PC-3 (cell line): ENCODE results near the gene NHLH1. TPM values are rescaled to one million over a fixed set of nuclear protein-coding genes. Genes with fewer than 3 reads are reported as not detected.

Source experiments
- ATAC-seq: fragments of 200-7000 bp; cut with Tn5 transposase; 2 replicates; pipeline ENCODE4 v1.9.1; 2020; ENCODE audit warnings: mild to moderate bottlenecking, moderate library complexity
- BruUV-seq: library from RNA; stranded (reverse); fragments of 400-500 nt; replicated peaks from 2 replicates; lab custom pipeline; 2021; lab: Mats Ljungman, UMichigan
- CTCF ChIA-PET: fragments of 300-600 bp; sonication (Branson Sonifier 250); formaldehyde crosslinking; loops from one replicate; lab custom pipeline; 2022; ENCODE audit warnings: antibody characterized with exemption; lab: Charles Lee
- POLR2A ChIA-PET: fragments of 300-600 bp; sonication (Branson Sonifier 250); formaldehyde crosslinking; loops from one replicate; lab custom pipeline; 2022; ENCODE audit warnings: antibody characterized with exemption; ENCODE audit not compliant: unreplicated experiment; lab: Charles Lee
- DNase-seq: peaks from one replicate; pipeline ENCODE4 v3.0.0-alpha.2; 2015
- H2AFZ ChIP-seq: fragments of 300-600 bp; sonication (generic); 2 replicates; pipeline ENCODE4 v1.6.0; 2016; ENCODE audit warnings: antibody characterized with exemption, low read length
- H3F3A ChIP-seq: fragments of 300-600 bp; sonication (generic); one replicate; pipeline ENCODE4 v1.6.0; 2017; ENCODE audit warnings: antibody characterized with exemption, low read length, control low read depth, mild to moderate bottlenecking; ENCODE audit not compliant: unreplicated experiment
- H3K27ac ChIP-seq: fragments of 300-600 bp; sonication (generic); 2 replicates; pipeline ENCODE4 v1.5.1; 2016; ENCODE audit warnings: mild to moderate bottlenecking, low read length
- H3K27me3 ChIP-seq: fragments of 300-600 bp; sonication (generic); 2 replicates; pipeline ENCODE4 v1.6.1; 2016; ENCODE audit warnings: low read length, mixed read lengths
- H3K36me3 ChIP-seq: fragments of 300-600 bp; sonication (generic); 2 replicates; pipeline ENCODE4 v1.6.1; 2016; ENCODE audit warnings: low read depth, mixed run types, low read length, mixed read lengths
- H3K4me1 ChIP-seq: fragments of 300-600 bp; sonication (generic); 2 replicates; pipeline ENCODE4 v1.5.1; 2016; ENCODE audit warnings: low read length; ENCODE audit not compliant: insufficient read depth
- H3K4me2 ChIP-seq: fragments of 300-600 bp; sonication (generic); 2 replicates; pipeline ENCODE4 v1.6.0; 2016; ENCODE audit warnings: low read length
- H3K4me3 ChIP-seq: fragments of 300-600 bp; sonication (generic); 2 replicates; pipeline ENCODE4 v1.5.1; 2016; ENCODE audit warnings: mild to moderate bottlenecking, low read length, mixed read lengths
- H3K79me2 ChIP-seq: fragments of 300-600 bp; sonication (generic); 2 replicates; pipeline ENCODE4 v1.6.1; 2017; ENCODE audit warnings: low read length, mixed read lengths
- H3K9ac ChIP-seq: fragments of 300-600 bp; sonication (generic); 2 replicates; pipeline ENCODE4 v1.6.0; 2016; ENCODE audit warnings: mild to moderate bottlenecking, low read length
- H3K9me2 ChIP-seq: fragments of 300-600 bp; sonication (generic); replicated peaks from 2 replicates; pipeline ENCODE4 v1.6.1; 2016; ENCODE audit warnings: mixed run types, low read length, mixed read lengths
- H3K9me3 ChIP-seq: fragments of 300-600 bp; sonication (generic); 2 replicates; pipeline ENCODE4 v1.6.1; 2016; ENCODE audit warnings: low read length, mixed read lengths
- H4K20me1 ChIP-seq: fragments of 300-600 bp; sonication (generic); 2 replicates; pipeline ENCODE4 v1.6.1; 2016; ENCODE audit warnings: low read length, mixed read lengths
- EZH2 ChIP-seq: fragments of 300-600 bp; sonication (generic); IDR thresholded peaks from one replicate; pipeline ENCODE4 v1.6.1; 2017; ENCODE audit warnings: antibody characterized with exemption, mild to moderate bottlenecking, low read length; ENCODE audit not compliant: unreplicated experiment
- EZH2phosphoT487 ChIP-seq: fragments of 300-600 bp; sonication (generic); IDR thresholded peaks from 2 replicates; pipeline ENCODE4 v1.6.1; 2018; ENCODE audit warnings: mild to moderate bottlenecking, antibody characterized with exemption, low read length, borderline replicate concordance
- intact Hi-C: fragments of 100-400 bp; cut with micrococcal nuclease; formaldehyde crosslinking; loops from 2 replicates; pipeline ENCODE4 v1.9.0; 2023
- total RNA-seq: library from RNA; depleted of rRNA; stranded (reverse); fragments of >200 nt; gene quantifications from 2 replicates; pipeline ENCODE4 v1.2.3, GENCODE V29; 2014
- TF ChIP-seq, protein P1 (sequence below): fragments of 300-600 bp; sonication (generic); conservative IDR thresholded peaks from 2 replicates; pipeline ENCODE4 v1.5.1; 2017; ENCODE audit warnings: antibody characterized with exemption, low read depth, mild to moderate bottlenecking, low read length

NHLH1 gene
- total RNA-seq, 1 experiment from 2014 or later: not detected

DNA sequence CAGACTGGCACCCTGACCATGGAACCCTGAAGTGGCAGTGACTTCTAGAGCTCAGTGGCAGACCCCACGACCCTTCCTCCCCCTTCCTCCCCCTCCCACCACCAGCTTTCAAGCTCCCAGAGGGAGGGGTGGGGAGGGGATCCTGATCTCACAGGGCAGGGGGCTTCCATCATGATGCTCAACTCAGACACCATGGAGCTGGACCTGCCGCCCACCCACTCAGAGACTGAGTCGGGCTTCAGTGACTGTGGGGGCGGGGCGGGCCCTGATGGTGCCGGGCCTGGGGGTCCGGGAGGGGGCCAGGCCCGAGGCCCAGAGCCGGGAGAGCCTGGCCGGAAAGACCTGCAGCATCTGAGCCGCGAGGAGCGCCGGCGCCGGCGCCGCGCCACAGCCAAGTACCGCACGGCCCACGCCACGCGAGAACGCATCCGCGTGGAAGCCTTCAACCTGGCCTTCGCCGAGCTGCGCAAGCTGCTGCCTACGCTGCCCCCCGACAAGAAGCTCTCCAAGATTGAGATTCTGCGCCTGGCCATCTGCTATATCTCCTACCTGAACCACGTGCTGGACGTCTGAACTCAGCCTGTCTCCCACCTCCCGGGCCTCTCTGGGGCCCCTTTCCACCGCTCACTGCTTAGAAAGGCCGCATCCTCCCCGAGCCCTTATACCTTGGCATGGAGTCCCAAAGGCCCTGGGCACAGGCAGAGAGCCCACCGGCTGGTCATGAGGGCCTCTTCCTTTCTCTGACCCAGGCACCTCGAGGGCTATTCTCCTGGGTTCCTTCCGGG lies 3.9 kb downstream of the NHLH1 start:
- ATAC-seq (no peak), DNase-seq (no peak)
- H3K4me2 ChIP-seq: no peak overlapping the region
- H3F3A ChIP-seq: no peaks in the 10 kb centered on the region
- no peaks in the 10 kb centered on the region for H4K20me1 ChIP-seq
- H3K9me2 ChIP-seq: no peaks in the 10 kb centered on the region
- no peak overlapping the region for H3K9ac ChIP-seq
- no peak overlapping the region for H3K4me3 ChIP-seq
- TF ChIP-seq EZH2 (no peak), EZH2phosphoT487 (no peak)
- no peaks in the 10 kb centered on the region for H3K9me3 ChIP-seq
- BruUV-seq: no TSS peak
- H2AFZ ChIP-seq: no peak overlapping the region
- no peaks in the 10 kb centered on the region for H3K36me3 ChIP-seq
- H3K27ac ChIP-seq: no peak overlapping the region
- ChIA-PET POLR2A (interaction anchor here (0.6 kb wide), 1 partner anchor 29 kb away, joined by 3 read pairs; no protein-coding TSS in a partner anchor), CTCF (no interaction called here)
- no peaks in the 10 kb centered on the region for H3K27me3 ChIP-seq
- no peaks in the 10 kb centered on the region for H3K79me2 ChIP-seq
- no peaks in the 10 kb centered on the region for H3K4me1 ChIP-seq
- intact Hi-C loops: no loop called here

DNA sequence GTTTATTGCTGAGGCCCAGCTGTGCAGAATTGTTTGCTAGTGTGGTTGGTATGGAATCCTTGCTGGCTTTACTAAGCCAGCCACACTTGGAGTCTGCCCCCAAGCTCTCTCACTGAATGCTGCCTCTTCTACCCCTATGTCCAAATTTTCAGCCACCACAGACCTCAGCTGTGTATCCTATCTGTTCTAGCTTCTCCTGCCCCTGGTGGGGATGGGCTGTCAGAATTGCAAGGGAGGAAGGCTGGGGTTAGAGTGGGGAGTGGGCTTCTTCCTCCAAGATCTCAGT lies 4.4 kb downstream of the NHLH1 start:
- Histone ChIP-seq H3F3A (no peaks in the 10 kb centered on the region), H2AFZ (no peak overlapping the region), H3K4me1 (no peaks in the 10 kb centered on the region), H3K9me2 (no peaks in the 10 kb centered on the region), H3K27ac (no peak overlapping the region), H3K4me3 (no peak overlapping the region), H3K9ac (no peak overlapping the region), H3K4me2 (no peak overlapping the region), H4K20me1 (no peaks in the 10 kb centered on the region), H3K36me3 (no peaks in the 10 kb centered on the region), H3K79me2 (no peaks in the 10 kb centered on the region), H3K27me3 (no peaks in the 10 kb centered on the region), H3K9me3 (no peaks in the 10 kb centered on the region)
- ATAC-seq (no peak), DNase-seq (no peak)
- TF ChIP-seq EZH2: no peak
- CTCF ChIA-PET: no interaction called here
- intact Hi-C loops: no loop called here
- POLR2A ChIA-PET: interaction anchor here (0.6 kb wide), 1 partner anchor 29 kb away, joined by 3 read pairs; no protein-coding TSS in a partner anchor
- no TSS peak for BruUV-seq

DNA sequence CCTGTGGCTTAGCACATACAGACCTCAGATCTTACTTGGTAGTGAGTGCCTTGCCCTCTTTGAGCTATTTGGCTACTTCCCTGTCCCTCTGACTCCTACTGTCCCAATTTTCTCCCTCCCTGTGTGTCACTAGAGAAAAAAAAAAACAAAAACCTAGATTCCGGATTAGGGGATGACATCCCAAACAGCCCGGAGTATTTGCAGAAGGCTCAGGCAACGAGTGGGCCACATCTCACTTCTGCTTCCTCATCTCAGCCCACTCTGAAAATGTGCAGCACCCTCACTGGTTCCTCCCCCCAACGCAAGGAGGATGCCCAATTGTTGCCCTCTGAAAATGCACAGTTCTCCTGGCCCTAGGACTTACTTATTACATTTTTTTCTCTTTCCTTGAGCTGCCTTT lies 4.9 kb downstream of the NHLH1 start:
- H3K4me1 ChIP-seq: no peaks in the 10 kb centered on the region
- no peaks in the 10 kb centered on the region for H3K9me2 ChIP-seq
- DNase-seq: no peak
- intact Hi-C loops: no loop called here
- H3K9ac ChIP-seq: no peak overlapping the region
- no peak overlapping the region for H3K4me2 ChIP-seq
- CTCF ChIA-PET: no interaction called here
- no peaks in the 10 kb centered on the region for H3F3A ChIP-seq
- no peaks in the 10 kb centered on the region for H4K20me1 ChIP-seq
- BruUV-seq: no TSS peak
- no peak for TF ChIP-seq EZH2phosphoT487
- TF ChIP-seq, protein P1, sequence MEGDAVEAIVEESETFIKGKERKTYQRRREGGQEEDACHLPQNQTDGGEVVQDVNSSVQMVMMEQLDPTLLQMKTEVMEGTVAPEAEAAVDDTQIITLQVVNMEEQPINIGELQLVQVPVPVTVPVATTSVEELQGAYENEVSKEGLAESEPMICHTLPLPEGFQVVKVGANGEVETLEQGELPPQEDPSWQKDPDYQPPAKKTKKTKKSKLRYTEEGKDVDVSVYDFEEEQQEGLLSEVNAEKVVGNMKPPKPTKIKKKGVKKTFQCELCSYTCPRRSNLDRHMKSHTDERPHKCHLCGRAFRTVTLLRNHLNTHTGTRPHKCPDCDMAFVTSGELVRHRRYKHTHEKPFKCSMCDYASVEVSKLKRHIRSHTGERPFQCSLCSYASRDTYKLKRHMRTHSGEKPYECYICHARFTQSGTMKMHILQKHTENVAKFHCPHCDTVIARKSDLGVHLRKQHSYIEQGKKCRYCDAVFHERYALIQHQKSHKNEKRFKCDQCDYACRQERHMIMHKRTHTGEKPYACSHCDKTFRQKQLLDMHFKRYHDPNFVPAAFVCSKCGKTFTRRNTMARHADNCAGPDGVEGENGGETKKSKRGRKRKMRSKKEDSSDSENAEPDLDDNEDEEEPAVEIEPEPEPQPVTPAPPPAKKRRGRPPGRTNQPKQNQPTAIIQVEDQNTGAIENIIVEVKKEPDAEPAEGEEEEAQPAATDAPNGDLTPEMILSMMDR: no peak
- no peak for TF ChIP-seq EZH2
- H3K27me3 ChIP-seq: no peaks in the 10 kb centered on the region
- H3K79me2 ChIP-seq: no peaks in the 10 kb centered on the region
- no peak overlapping the region for H3K27ac ChIP-seq
- no peak for ATAC-seq
- H3K9me3 ChIP-seq: no peaks in the 10 kb centered on the region
- POLR2A ChIA-PET: interaction anchor here (0.6 kb wide), 1 partner anchor 1193 kb away, joined by 4 read pairs; no protein-coding TSS in a partner anchor
- no peak overlapping the region for H3K4me3 ChIP-seq
- H3K36me3 ChIP-seq: no peaks in the 10 kb centered on the region
- H2AFZ ChIP-seq: no peak overlapping the region
